Kidney epithelial cell (primary cell): ENCODE measurements around the gene CCNF. TPM values are rescaled to one million over a fixed set of nuclear protein-coding genes. Genes with fewer than 3 reads are reported as not detected.

Experiments used
- DNase-seq: peaks from one replicate; pipeline ENCODE4 v3.0.0-alpha.2; 2010; ENCODE audit warnings: low read depth
- H3K27me3 ChIP-seq: 2 replicates; pipeline ENCODE4 v1.6.0; 2011; ENCODE audit warnings: low read length; ENCODE audit not compliant: control insufficient read depth, insufficient read depth
- H3K36me3 ChIP-seq: 2 replicates; pipeline ENCODE4 v1.5.1; 2011; ENCODE audit warnings: low read length; ENCODE audit not compliant: control insufficient read depth, insufficient read depth
- H3K4me3 ChIP-seq: 2 replicates; pipeline ENCODE4 v1.5.1; 2011; ENCODE audit warnings: low read depth, mild to moderate bottlenecking, control low read depth, low read length
- CTCF ChIP-seq: IDR thresholded peaks from 2 replicates; pipeline ENCODE4 v1.5.1; 2011; ENCODE audit warnings: mild to moderate bottlenecking, moderate library complexity, low read length, control low read depth, inconsistent platforms; ENCODE audit not compliant: insufficient read depth, poor library complexity, severe bottlenecking
- total RNA-seq: library from RNA; depleted of rRNA; stranded (reverse); fragments of >200 nt; gene quantifications from 2 replicates; pipeline ENCODE4 v1.2.3, GENCODE V29; 2015

CCNF gene
- total RNA-seq, 1 donor from 2014 or later = 7.4 TPM

GRCh38 chr16:2467528-2468232 is 38.4 kb downstream of the CCNF start:
- Histone ChIP-seq H3K27me3 (peaks cover 13% of the 10 kb centered on the region), H3K4me3 (peak overlapping the region; percentile 37), H3K36me3 (no peaks in the 10 kb centered on the region)
- no peak for DNase-seq
- no peak for TF ChIP-seq CTCF

- no peak for DNase-seq
- Histone ChIP-seq H3K4me3 (peak overlapping the region; percentile 37), H3K36me3 (no peaks in the 10 kb centered on the region), H3K27me3 (peaks cover 13% of the 10 kb centered on the region)
- no peak for TF ChIP-seq CTCF
These were observed 39.0 kb downstream of the CCNF start for GRCh38 chr16:2468233-2468724.

- no peak for TF ChIP-seq CTCF
- H3K36me3 ChIP-seq = no peaks in the 10 kb centered on the region
- H3K27me3 ChIP-seq = peaks cover 13% of the 10 kb centered on the region
- H3K4me3 ChIP-seq = no peak overlapping the region
- DNase-seq = no peak
These were observed 39.6 kb downstream of the CCNF start for GRCh38 chr16:2468725-2469398.

- DNase-seq = no peak
- Histone ChIP-seq H3K36me3 (no peaks in the 10 kb centered on the region), H3K27me3 (peaks cover 13% of the 10 kb centered on the region), H3K4me3 (no peak overlapping the region)
- TF ChIP-seq CTCF = no peak
These were observed 40.4 kb downstream of the CCNF start for GRCh38 chr16:2469399-2470233.

- no peaks in the 10 kb centered on the region for H3K36me3 ChIP-seq
- TF ChIP-seq CTCF = no peak
These were observed 41.0 kb downstream of the CCNF start for GRCh38 chr16:2470234-2470601.

More at GRCh38 chr16:2470234-2470601, 41.0 kb downstream of the CCNF start:
- no peak for DNase-seq
- no peak overlapping the region for H3K4me3 ChIP-seq
- H3K27me3 ChIP-seq = peaks cover 13% of the 10 kb centered on the region
